CD4-positive, alpha-beta T cell treated with Interleukin-17A for 1 hour (primary cell): ENCODE results near the gene NDFIP2.
A peak's percentile ranks its signal among the peaks of the same experiment; 100 is the strongest.

Experiments
- DNase-seq: peaks from one replicate; pipeline ENCODE4 v3.0.0-alpha.2; 2020

NDFIP2 gene

GRCh38 chr13:79462895-79463294 lies 18.1 kb upstream of the NDFIP2 start:
- DNase-seq = no peak

- DNase-seq = no peak
Measured at GRCh38 chr13:79463604-79464003, 17.4 kb upstream of the NDFIP2 start.

- no peak for DNase-seq
Measured at GRCh38 chr13:79466872-79467271, 14.1 kb upstream of the NDFIP2 start.

- no peak for DNase-seq
Measured at GRCh38 chr13:79468402-79468801, 12.6 kb upstream of the NDFIP2 start.

GRCh38 chr13:79468819-79469218 lies 12.1 kb upstream of the NDFIP2 start:
- DNase-seq = no peak

- no peak for DNase-seq
Measured at GRCh38 chr13:79469608-79470007, 11.3 kb upstream of the NDFIP2 start.

- DNase-seq = no peak
Measured at GRCh38 chr13:79470666-79471065, 10.3 kb upstream of the NDFIP2 start.

- no peak for DNase-seq
Measured at GRCh38 chr13:79475569-79475968, 5.4 kb upstream of the NDFIP2 start.

GRCh38 chr13:79477968-79478367 lies 3.0 kb upstream of the NDFIP2 start:
- DNase-seq = no peak

- peak; percentile 13 for DNase-seq
Measured at GRCh38 chr13:79479882-79480281, 1.1 kb upstream of the NDFIP2 start.

GRCh38 chr13:79481685-79482052 lies 714 bp downstream of the NDFIP2 start:
- DNase-seq = peak; percentile 52

- no peak for DNase-seq
Measured at GRCh38 chr13:79482281-79482970, 1.5 kb downstream of the NDFIP2 start.

GRCh38 chr13:79483086-79483706 lies 2.2 kb downstream of the NDFIP2 start:
- DNase-seq = no peak

GRCh38 chr13:79485014-79485811 lies 4.3 kb downstream of the NDFIP2 start:
- no peak for DNase-seq

GRCh38 chr13:79486433-79487188 lies 5.7 kb downstream of the NDFIP2 start:
- no peak for DNase-seq

- DNase-seq = no peak
Measured at GRCh38 chr13:79490326-79490725, 9.4 kb downstream of the NDFIP2 start.

- DNase-seq = no peak
Measured at GRCh38 chr13:79490824-79491223, 9.9 kb downstream of the NDFIP2 start.

GRCh38 chr13:79491715-79492114 lies 10.8 kb downstream of the NDFIP2 start:
- DNase-seq = no peak

GRCh38 chr13:79492313-79492798 lies 11.4 kb downstream of the NDFIP2 start:
- no peak for DNase-seq

GRCh38 chr13:79492918-79493594 lies 12.1 kb downstream of the NDFIP2 start:
- no peak for DNase-seq

- DNase-seq = no peak
Measured at GRCh38 chr13:79496188-79496587, 15.2 kb downstream of the NDFIP2 start.

GRCh38 chr13:79497064-79497463 lies 16.1 kb downstream of the NDFIP2 start:
- no peak for DNase-seq

GRCh38 chr13:79497852-79498251 lies 16.9 kb downstream of the NDFIP2 start:
- no peak for DNase-seq
